CD14-positive monocyte (primary cell): Measurements from ENCODE around the gene CDC37. TPM values are rescaled to one million over a fixed set of nuclear protein-coding genes. Genes with fewer than 3 reads are reported as not detected.

Experiments
- DNase-seq, 3 donors: peaks; one replicate each; pipeline ENCODE4 v3.0.0-alpha.2; 2011 to 2022
- H2AFZ ChIP-seq: 2 replicates; pipeline ENCODE4 v1.6.0; 2012; ENCODE audit warnings: mild to moderate bottlenecking, low read depth, low read length, inconsistent platforms; ENCODE audit not compliant: insufficient read depth, poor library complexity, severe bottlenecking
- H3K27ac ChIP-seq, 2 donors: 1 replicate in 1 of 2; 2 replicates in 1 of 2; pipeline ENCODE4 v1.5.1; 2012 to 2013; ENCODE audit warnings: low read length in 2 of 2, control low read depth in 1 of 2, inconsistent platforms in 1 of 2, low read depth in 1 of 2, mild to moderate bottlenecking in 1 of 2
- H3K27me3 ChIP-seq, 2 donors: one replicate each; pipeline versions ENCODE4 v1.6.0 to v1.6.1; 2011 to 2013; ENCODE audit warnings: low read length in 2 of 2; ENCODE audit not compliant: control insufficient read depth in 2 of 2, insufficient read depth in 2 of 2
- H3K36me3 ChIP-seq, 2 donors: replicated peaks in 1 of 2; 1 replicate in 1 of 2; 2 replicates in 1 of 2; pipeline versions ENCODE4 v1.5.1 to v1.6.1; 2012 to 2013; ENCODE audit warnings: low read length in 2 of 2, control low read depth in 1 of 2, inconsistent platforms in 1 of 2, mild to moderate bottlenecking in 1 of 2; ENCODE audit not compliant: insufficient read depth in 2 of 2, control insufficient read depth in 1 of 2
- H3K4me1 ChIP-seq, 2 donors: 1 replicate in 1 of 2; 2 replicates in 1 of 2; pipeline versions ENCODE4 v1.5.1 to v1.6.1; 2012 to 2013; ENCODE audit warnings: low read length in 2 of 2, control low read depth in 1 of 2, inconsistent platforms in 1 of 2, mild to moderate bottlenecking in 1 of 2, moderate library complexity in 1 of 2; ENCODE audit not compliant: insufficient read depth in 2 of 2, control insufficient read depth in 1 of 2
- H3K4me2 ChIP-seq: replicated peaks from 2 replicates; pipeline ENCODE3; 2012; ENCODE audit warnings: low read length, moderate library complexity, mild to moderate bottlenecking; ENCODE audit not compliant: poor library complexity, severe bottlenecking; ENCODE audit errors: extremely low read depth
- H3K4me3 ChIP-seq, 3 experiments: fragments of 200-600 bp in 1 of 3; sonication (generic) in 1 of 3; replicated peaks in 1 of 3; 1 replicate in 2 of 3; 2 replicates in 1 of 3; pipeline ENCODE4 v1.5.1; 2011 to 2013; ENCODE audit warnings: low read length in 3 of 3, mild to moderate bottlenecking in 3 of 3, control low read depth in 2 of 3, low read depth in 2 of 3, inconsistent platforms in 1 of 3, moderate library complexity in 1 of 3
- H3K79me2 ChIP-seq: 2 replicates; pipeline ENCODE4 v1.6.0; 2012; ENCODE audit warnings: mild to moderate bottlenecking, control low read depth, inconsistent platforms, low read length, moderate library complexity; ENCODE audit not compliant: insufficient read depth
- H3K9ac ChIP-seq: 2 replicates; pipeline ENCODE4 v1.6.0; 2017; ENCODE audit warnings: low read length, mild to moderate bottlenecking; ENCODE audit not compliant: insufficient read depth, poor library complexity, severe bottlenecking
- H3K9me3 ChIP-seq, 2 donors: replicated peaks in 1 of 2; 1 replicate in 1 of 2; 2 replicates in 1 of 2; pipeline versions ENCODE4 v1.5.1 to v1.6.1; 2012 to 2013; ENCODE audit warnings: low read length in 2 of 2, control low read depth in 1 of 2; ENCODE audit not compliant: control insufficient read depth in 1 of 2, insufficient read depth in 1 of 2
- H4K20me1 ChIP-seq: 2 replicates; pipeline ENCODE4 v1.6.0; 2012; ENCODE audit warnings: mild to moderate bottlenecking, low read length, control low read depth, moderate library complexity; ENCODE audit not compliant: insufficient read depth
- H3K27ac Mint-ChIP-seq, 7 donors: one replicate each; pipeline ENCODE4 v1.8.0; 2020; ENCODE audit warnings: mild to moderate bottlenecking in 7 of 7, mixed read lengths in 7 of 7, moderate library complexity in 6 of 7, inconsistent platforms in 2 of 7
- H3K27me3 Mint-ChIP-seq, 3 donors: one replicate each; pipeline ENCODE4 v1.8.0; 2021 to 2022; ENCODE audit warnings: low read depth in 3 of 3, mild to moderate bottlenecking in 3 of 3, mixed read lengths in 3 of 3, moderate library complexity in 3 of 3, inconsistent platforms in 1 of 3
- H3K36me3 Mint-ChIP-seq, 2 donors: one replicate each; pipeline ENCODE4 v1.8.0; 2020; ENCODE audit warnings: mixed read lengths in 2 of 2, inconsistent platforms in 1 of 2, mild to moderate bottlenecking in 1 of 2
- H3K4me1 Mint-ChIP-seq: one replicate; pipeline ENCODE4 v1.8.0; 2020; ENCODE audit warnings: mild to moderate bottlenecking, mixed read lengths
- H3K4me3 Mint-ChIP-seq, 2 donors: one replicate each; pipeline ENCODE4 v1.8.0; 2020; ENCODE audit warnings: mild to moderate bottlenecking in 2 of 2, mixed read lengths in 2 of 2, moderate library complexity in 1 of 2
- H3K9me3 Mint-ChIP-seq, 7 donors: one replicate each; pipeline ENCODE4 v1.8.0; 2020 to 2022; ENCODE audit warnings: mixed read lengths in 7 of 7, mild to moderate bottlenecking in 6 of 7, moderate library complexity in 6 of 7, inconsistent platforms in 2 of 7
- WGBS: methylation state at CpG from one replicate; pipeline ENCODE4 v1.1.5; 2013; ENCODE audit warnings: missing lambda C conversion rate; ENCODE audit not compliant: insufficient coverage; 5-methylcytosine and 5-hydroxymethylcytosine counted together
- intact Hi-C, 2 donors: fragments of 100-400 bp; cut with micrococcal nuclease; formaldehyde crosslinking; loops; one replicate each; pipeline versions ENCODE4 v1.15.0 to v1.15.1; 2023
- polyA plus RNA-seq, 3 donors: library from polyadenylated mRNA; depleted of rRNA in 1 of 3; unstranded in 2 of 3; stranded (reverse) in 1 of 3; fragments of 300-500 nt in 2 of 3; fragments of >200 nt in 1 of 3; fragmentation: Illumina TruSeq in 2 of 3; gene quantifications; 1 replicate in 2 of 3; 2 replicates in 1 of 3; pipeline ENCODE4 v1.2.3, GENCODE V29; 2012 to 2021
- TF ChIP-seq, protein P1 (sequence below): fragments of 200-600 bp; IDR thresholded peaks from one replicate; pipeline ENCODE4 v1.8.0; 2022; ENCODE audit warnings: antibody characterized with exemption, mild to moderate bottlenecking

CDC37 gene
- polyA plus RNA-seq, 3 donors: 49.3 to 575 (median 54.9) TPM

DNA sequence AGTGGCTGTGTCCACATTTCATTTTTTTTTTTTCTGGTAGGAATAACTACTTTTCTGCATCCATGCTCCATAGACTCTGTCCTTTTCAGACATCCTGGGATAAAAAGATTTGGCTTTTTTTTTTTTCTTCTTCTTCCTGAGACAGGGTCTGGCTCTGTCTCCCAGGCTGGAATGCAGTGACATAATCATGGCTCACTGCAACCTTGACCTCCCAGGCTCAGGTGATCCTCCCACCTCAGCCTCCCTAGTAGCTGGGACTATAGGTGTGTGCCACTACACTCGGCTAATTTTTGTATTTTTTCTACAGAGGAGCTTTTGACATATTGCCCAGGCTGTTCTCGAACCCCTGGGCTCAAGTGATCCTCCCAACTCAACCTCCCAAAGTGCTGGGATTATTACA lies 59.8 kb downstream of the CDC37 start:
- Mint-ChIP-seq H3K36me3 (peaks cover under 1 to 4% of the 10 kb centered on the region in 2 donors), H3K4me1 (peaks cover 44% of the 10 kb centered on the region), H3K27ac (peak overlapping the region in 3 of 7 donors; percentile 22 to 45 (median 25)), H3K27me3 (peaks cover 0 to 7% (median 4%) of the 10 kb centered on the region in 3 donors), H3K4me3 (peak overlapping the region in 1 of 2 donors; percentile 16), H3K9me3 (peaks cover 0 to 2% (median 0%) of the 10 kb centered on the region in 7 donors)
- H3K36me3 ChIP-seq: no peaks in the 10 kb centered on the region
- H3K27ac ChIP-seq: no peak overlapping the region
- peaks cover 51 to 52% of the 10 kb centered on the region in 2 donors for H3K4me1 ChIP-seq
- no peaks in the 10 kb centered on the region for H4K20me1 ChIP-seq
- intact Hi-C loops: no loop called here
- peaks cover 10% of the 10 kb centered on the region for H3K79me2 ChIP-seq
- no peaks in the 10 kb centered on the region for H3K27me3 ChIP-seq
- no peak overlapping the region for H3K4me3 ChIP-seq
- H3K9ac ChIP-seq: no peak overlapping the region
- H3K4me2 ChIP-seq: no peak overlapping the region
- H3K9me3 ChIP-seq: no peaks in the 10 kb centered on the region
- no CpG with 5 or more reads among the region's 2 CpGs for WGBS
- TF ChIP-seq, protein P1, sequence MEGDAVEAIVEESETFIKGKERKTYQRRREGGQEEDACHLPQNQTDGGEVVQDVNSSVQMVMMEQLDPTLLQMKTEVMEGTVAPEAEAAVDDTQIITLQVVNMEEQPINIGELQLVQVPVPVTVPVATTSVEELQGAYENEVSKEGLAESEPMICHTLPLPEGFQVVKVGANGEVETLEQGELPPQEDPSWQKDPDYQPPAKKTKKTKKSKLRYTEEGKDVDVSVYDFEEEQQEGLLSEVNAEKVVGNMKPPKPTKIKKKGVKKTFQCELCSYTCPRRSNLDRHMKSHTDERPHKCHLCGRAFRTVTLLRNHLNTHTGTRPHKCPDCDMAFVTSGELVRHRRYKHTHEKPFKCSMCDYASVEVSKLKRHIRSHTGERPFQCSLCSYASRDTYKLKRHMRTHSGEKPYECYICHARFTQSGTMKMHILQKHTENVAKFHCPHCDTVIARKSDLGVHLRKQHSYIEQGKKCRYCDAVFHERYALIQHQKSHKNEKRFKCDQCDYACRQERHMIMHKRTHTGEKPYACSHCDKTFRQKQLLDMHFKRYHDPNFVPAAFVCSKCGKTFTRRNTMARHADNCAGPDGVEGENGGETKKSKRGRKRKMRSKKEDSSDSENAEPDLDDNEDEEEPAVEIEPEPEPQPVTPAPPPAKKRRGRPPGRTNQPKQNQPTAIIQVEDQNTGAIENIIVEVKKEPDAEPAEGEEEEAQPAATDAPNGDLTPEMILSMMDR: no peak
- no peak for DNase-seq
- H2AFZ ChIP-seq: no peak overlapping the region

Other genes starting within 250 kb of the CDC37 start
- gene DNMT1, start 208.6 kb downstream of the CDC37 start, polyA plus RNA-seq: 10 to 100 TPM; 17.6 to 72.5 (median 19.0) TPM
- 1 to 10 TPM in 1 of 3 donors, under 1 TPM in 2; 0.40 to 2.0 (median 0.55) TPM for gene S1PR2, start 172.2 kb downstream of the CDC37 start, polyA plus RNA-seq
- 10 to 100 TPM; 20.4 to 40.2 (median 22.7) TPM for gene MRPL4, start 151.3 kb downstream of the CDC37 start, polyA plus RNA-seq
- 100 to 1,000 TPM in 1 of 3 donors, 10 to 100 TPM in 2; 21.6 to 118 (median 40.8) TPM for gene ICAM1, start 132.4 kb downstream of the CDC37 start, polyA plus RNA-seq
- 10 to 100 TPM in 2 of 3 donors, 1 to 10 TPM in 1; 5.5 to 17.3 (median 11.2) TPM for gene ICAM4, start 116.6 kb downstream of the CDC37 start, polyA plus RNA-seq
- 1 to 10 TPM in 1 of 3 donors, under 1 TPM in 1, not detected in 1; 0.21 to 2.1 TPM for gene ICAM5, start 113.6 kb downstream of the CDC37 start, polyA plus RNA-seq
- 10 to 100 TPM in 1 of 3 donors, 1 to 10 TPM in 2; 3.5 to 11.7 (median 9.4) TPM for gene ZGLP1, start 93.7 kb downstream of the CDC37 start, polyA plus RNA-seq
- 1 to 10 TPM; 5.5 to 6.8 (median 6.7) TPM for gene FDX2, start 87.5 kb downstream of the CDC37 start, polyA plus RNA-seq
- 10 to 100 TPM in 1 of 3 donors, 1 to 10 TPM in 2; 6.0 to 20.7 (median 9.0) TPM for gene RAVER1, start 70.0 kb downstream of the CDC37 start, polyA plus RNA-seq
- 100 to 1,000 TPM; 189 to 234 (median 198) TPM for gene ICAM3, start 63.9 kb downstream of the CDC37 start, polyA plus RNA-seq
- gene TYK2, start 23.0 kb downstream of the CDC37 start, polyA plus RNA-seq: 100 to 1,000 TPM in 2 of 3 donors, 10 to 100 TPM in 1; 82.9 to 441 (median 113) TPM
- 10 to 100 TPM in 1 of 3 donors, 1 to 10 TPM in 2; 4.7 to 14.8 (median 5.8) TPM for gene PDE4A, start 17.0 kb upstream of the CDC37 start, polyA plus RNA-seq
- 10 to 100 TPM; 26.0 to 32.6 (median 26.1) TPM for gene KEAP1, start 99.8 kb upstream of the CDC37 start, polyA plus RNA-seq
- gene S1PR5, start 113.9 kb upstream of the CDC37 start, polyA plus RNA-seq: under 1 TPM in 2 of 3 donors, not detected in 1; 0.18 to 0.46 TPM
- 10 to 100 TPM; 10.7 to 52.8 (median 11.9) TPM for gene ATG4D, start 140.4 kb upstream of the CDC37 start, polyA plus RNA-seq
- 10 to 100 TPM in 1 of 3 donors, 1 to 10 TPM in 2; 3.9 to 21.0 (median 6.1) TPM for gene KRI1, start 162.5 kb upstream of the CDC37 start, polyA plus RNA-seq
- gene CDKN2D, start 165.4 kb upstream of the CDC37 start, polyA plus RNA-seq: 100 to 1,000 TPM; 115 to 166 (median 130) TPM
- under 1 TPM in 1 of 3 donors, not detected in 2; 0.36 TPM for gene AP1M2, start 183.8 kb upstream of the CDC37 start, polyA plus RNA-seq
- 10 to 100 TPM; 43.5 to 95.9 (median 69.4) TPM for gene SLC44A2, start 222.0 kb upstream of the CDC37 start, polyA plus RNA-seq